ENCODE results near the gene XIST.
"Not testable (repeated sequence)": the region's sequence is repeated elsewhere in the genome, so short reads cannot be mapped to it uniquely, and the experiment has no call there.

The XIST gene

GRCh38 chrX:73852467-73852866, at the start of gene XIST:
TSS of gene XIST (minus strand) at chrX:73852714.
- DNase-seq: no peak

- not testable (repeated sequence) for DNase-seq
Measured at GRCh38 chrX:73898315-73898714, 45.8 kb upstream of the XIST start.

- not testable (repeated sequence) for DNase-seq
Measured at GRCh38 chrX:73892515-73893090, 40.1 kb upstream of the XIST start.

GRCh38 chrX:73882260-73882659, 29.7 kb upstream of the XIST start:
- not testable (repeated sequence) for DNase-seq

GRCh38 chrX:73877687-73878086, 25.2 kb upstream of the XIST start:
- DNase-seq: no peak

GRCh38 chrX:73876911-73877310, 24.4 kb upstream of the XIST start:
- no peak for DNase-seq

GRCh38 chrX:73868916-73869315, 16.4 kb upstream of the XIST start:
- no peak for DNase-seq

- no peak for DNase-seq
Measured at GRCh38 chrX:73867144-73867543, 14.6 kb upstream of the XIST start.

GRCh38 chrX:73863852-73864251, 11.3 kb upstream of the XIST start:
- no peak for DNase-seq

- no peak for DNase-seq
Measured at GRCh38 chrX:73863268-73863667, 10.8 kb upstream of the XIST start.

- DNase-seq: no peak
Measured at GRCh38 chrX:73859622-73860021, 7.1 kb upstream of the XIST start.

GRCh38 chrX:73855546-73855945, 3.0 kb upstream of the XIST start:
- peak; percentile 34 for DNase-seq

- no peak for DNase-seq
Measured at GRCh38 chrX:73852022-73852421, 492 bp downstream of the XIST start.

GRCh38 chrX:73851014-73852009, 1.2 kb downstream of the XIST start:
- DNase-seq: no peak

GRCh38 chrX:73850124-73851013, 2.1 kb downstream of the XIST start:
- no peak for DNase-seq

- no peak for DNase-seq
Measured at GRCh38 chrX:73849073-73849472, 3.4 kb downstream of the XIST start.

GRCh38 chrX:73847991-73848390, 4.5 kb downstream of the XIST start:
- no peak for DNase-seq

GRCh38 chrX:73847100-73847499, 5.4 kb downstream of the XIST start:
- DNase-seq: no peak

- no peak for DNase-seq
Measured at GRCh38 chrX:73842541-73843234, 9.8 kb downstream of the XIST start.

- DNase-seq: no peak
Measured at GRCh38 chrX:73841337-73841736, 11.2 kb downstream of the XIST start.

GRCh38 chrX:73840120-73840924, 12.2 kb downstream of the XIST start:
- no peak for DNase-seq

- no peak for DNase-seq
Measured at GRCh38 chrX:73839152-73839551, 13.4 kb downstream of the XIST start.

All from DMS79 treated with DMSO at 0.1 percent for 48 hours (cell line).